Measurements from ENCODE around the gene BAZ1B. TPM values are rescaled to one million over a fixed set of nuclear protein-coding genes. Genes with fewer than 3 reads are reported as not detected.
"Not testable (repeated sequence)": the region's sequence is repeated elsewhere in the genome, so short reads cannot be mapped to it uniquely, and the experiment has no call there.

Gene BAZ1B
- total RNA-seq, 3 donors from 2014 or later, result 86.5 to 93.5 (median 93.3) TPM

DNA sequence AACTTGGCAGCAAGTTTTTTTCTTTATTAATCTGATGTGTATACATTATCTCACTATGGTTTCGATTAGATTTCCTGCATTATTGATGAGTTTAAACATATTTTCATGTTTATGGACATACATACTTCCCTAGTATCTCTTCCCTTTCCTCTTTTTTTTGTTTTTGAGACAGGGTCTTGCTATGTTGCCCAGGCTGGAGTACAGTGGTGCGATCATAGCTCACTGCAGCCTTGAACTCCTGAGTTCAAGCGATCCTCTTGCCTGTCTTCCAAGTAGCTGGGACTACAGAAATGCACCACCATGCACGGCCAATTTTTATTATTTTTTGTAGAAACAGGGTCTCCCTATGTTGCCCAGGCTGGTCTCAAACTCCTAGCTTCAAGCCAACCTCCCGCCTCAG is 18.9 kb downstream of the BAZ1B start:
- H3K4me3 Mint-ChIP-seq, result no peak overlapping the region
- ATAC-seq (no peak), DNase-seq (no peak)
- H3K27me3 Mint-ChIP-seq (ENCODE audit: low read depth), result no peaks in the 10 kb centered on the region
- peaks cover 6% of the 10 kb centered on the region for H3K4me1 Mint-ChIP-seq (ENCODE audit: low read depth)
- H3K9me3 Mint-ChIP-seq, result no peaks in the 10 kb centered on the region
- H3K36me3 Mint-ChIP-seq (ENCODE audit: insufficient read depth), result peaks cover 41% of the 10 kb centered on the region

DNA sequence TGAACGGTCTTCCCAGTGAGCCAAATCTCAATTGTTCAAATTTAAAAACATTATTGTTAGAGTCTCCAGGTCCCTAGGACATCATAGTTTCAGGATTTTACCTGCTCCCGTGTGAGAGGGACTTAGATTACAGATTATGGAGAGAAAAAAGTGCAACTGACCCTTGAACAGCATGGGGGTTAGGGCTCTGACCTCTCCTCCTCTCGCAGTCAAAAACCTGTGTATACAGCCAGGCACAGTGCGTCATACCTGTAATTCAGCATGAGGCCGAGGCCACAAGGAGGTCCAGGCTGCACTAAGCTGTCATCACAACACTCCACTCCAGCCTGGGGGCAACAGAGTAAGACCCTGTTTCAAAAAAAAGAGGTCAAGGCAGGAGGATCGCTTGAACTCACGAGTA is 25.5 kb downstream of the BAZ1B start:
- H3K9me3 Mint-ChIP-seq, result no peaks in the 10 kb centered on the region
- H3K36me3 Mint-ChIP-seq (ENCODE audit: insufficient read depth), result peaks cover 58% of the 10 kb centered on the region
- H3K4me3 Mint-ChIP-seq, result no peak overlapping the region
- no peak for ATAC-seq
- H3K4me1 Mint-ChIP-seq (ENCODE audit: low read depth), result peaks cover 5% of the 10 kb centered on the region
- H3K27me3 Mint-ChIP-seq (ENCODE audit: low read depth), result no peaks in the 10 kb centered on the region
- no peak for DNase-seq

DNA sequence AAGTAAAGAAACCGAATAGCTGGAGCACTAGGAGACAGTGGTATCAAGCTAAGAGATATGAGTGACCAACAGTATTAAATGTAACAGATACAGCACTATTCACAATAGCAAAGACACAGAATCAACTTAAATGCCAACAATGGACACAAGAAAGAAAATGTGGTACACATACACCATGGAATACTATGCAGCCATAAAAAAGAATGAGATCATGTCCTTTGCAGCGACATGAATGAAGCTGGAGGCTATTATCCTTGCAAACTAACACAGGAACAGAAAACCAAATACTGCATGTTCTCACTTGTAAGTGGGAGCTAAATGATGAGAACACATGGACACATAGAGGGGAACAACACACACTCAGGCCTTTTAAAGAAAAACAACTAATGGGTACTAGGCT is 26.6 kb downstream of the BAZ1B start:
- not testable (repeated sequence) for H3K9me3 Mint-ChIP-seq; ATAC-seq; H3K4me3 Mint-ChIP-seq; H3K27me3 Mint-ChIP-seq (ENCODE audit: low read depth); H3K4me1 Mint-ChIP-seq (ENCODE audit: low read depth); DNase-seq
- peaks cover 53% of the 10 kb centered on the region for H3K36me3 Mint-ChIP-seq (ENCODE audit: insufficient read depth)

DNA sequence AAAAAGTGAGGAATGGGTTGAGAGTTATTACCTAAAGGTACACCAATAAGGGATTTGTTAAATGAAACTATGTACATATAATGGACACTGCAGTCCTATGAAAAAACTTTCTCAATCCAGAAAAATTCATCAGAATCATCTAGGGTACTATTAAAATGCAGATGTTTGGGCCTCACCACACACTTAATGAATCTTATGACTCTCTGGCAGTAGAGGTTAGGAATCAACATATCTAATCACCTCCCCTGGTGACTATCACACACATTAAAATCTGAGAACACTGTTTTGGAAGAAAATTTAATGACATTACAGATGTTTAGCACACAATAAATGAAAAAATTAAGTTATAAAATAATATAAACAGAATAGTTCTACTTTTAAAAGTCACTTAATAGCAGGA is 32.1 kb downstream of the BAZ1B start:
- H3K4me1 Mint-ChIP-seq (ENCODE audit: low read depth), result peaks cover 3% of the 10 kb centered on the region
- no peaks in the 10 kb centered on the region for H3K9me3 Mint-ChIP-seq
- no peak for DNase-seq

DNA sequence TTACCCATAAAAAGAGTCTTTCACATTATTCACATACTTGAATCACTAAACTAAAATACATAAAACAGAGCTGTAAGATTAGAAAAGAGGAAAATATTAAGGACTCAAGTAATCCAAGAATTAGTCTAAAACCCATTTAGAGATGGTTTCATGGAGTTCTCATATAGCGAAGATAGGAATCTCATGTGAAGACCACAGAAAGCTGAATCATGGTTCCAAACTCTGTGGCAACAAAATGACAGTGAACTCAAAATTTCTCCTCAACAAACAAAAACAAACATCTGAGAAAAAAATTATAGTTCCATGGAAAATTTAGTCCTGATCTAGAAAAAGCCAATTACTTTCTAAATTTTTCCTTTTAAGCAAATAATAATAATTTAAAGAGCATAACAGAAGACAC is 34.6 kb downstream of the BAZ1B start:
- no peaks in the 10 kb centered on the region for H3K9me3 Mint-ChIP-seq
- ATAC-seq (no peak), DNase-seq (no peak)
- H3K4me1 Mint-ChIP-seq (ENCODE audit: low read depth), result peaks cover 3% of the 10 kb centered on the region
- peaks cover 27% of the 10 kb centered on the region for H3K36me3 Mint-ChIP-seq (ENCODE audit: insufficient read depth)
- H3K4me3 Mint-ChIP-seq, result no peak overlapping the region
- no peaks in the 10 kb centered on the region for H3K27me3 Mint-ChIP-seq (ENCODE audit: low read depth)

More for the DNA sequence above, 32.1 kb downstream of the BAZ1B start:
- ATAC-seq, result no peak
- Mint-ChIP-seq H3K36me3 (ENCODE audit: insufficient read depth) (peaks cover 32% of the 10 kb centered on the region), H3K4me3 (no peak overlapping the region), H3K27me3 (ENCODE audit: low read depth) (no peaks in the 10 kb centered on the region)

DNA sequence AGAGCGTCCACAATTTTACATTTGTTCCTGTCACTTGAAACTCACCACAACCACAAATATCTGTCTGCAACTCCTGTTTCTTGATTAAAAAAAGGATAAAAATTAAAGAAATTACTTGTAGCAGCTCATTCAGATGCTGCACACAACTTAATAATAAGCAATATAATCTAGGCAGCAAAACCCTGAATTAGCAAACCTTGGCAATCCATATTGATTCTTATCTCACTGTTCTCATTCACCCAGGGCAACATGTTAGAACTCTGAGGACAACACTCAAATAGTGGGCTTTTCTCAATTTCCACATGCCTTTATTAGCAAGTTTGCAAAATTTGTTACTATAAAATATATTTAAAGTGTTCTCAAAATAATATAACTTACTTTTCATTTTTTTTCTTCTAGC is 38.9 kb downstream of the BAZ1B start:
- no peak for ATAC-seq
- no peaks in the 10 kb centered on the region for H3K9me3 Mint-ChIP-seq
- H3K4me1 Mint-ChIP-seq (ENCODE audit: low read depth), result peaks cover 16% of the 10 kb centered on the region
- DNase-seq, result no peak
- no peak overlapping the region for H3K4me3 Mint-ChIP-seq
- peaks cover 38% of the 10 kb centered on the region for H3K36me3 Mint-ChIP-seq (ENCODE audit: insufficient read depth)
- H3K27me3 Mint-ChIP-seq (ENCODE audit: low read depth), result no peaks in the 10 kb centered on the region

DNA sequence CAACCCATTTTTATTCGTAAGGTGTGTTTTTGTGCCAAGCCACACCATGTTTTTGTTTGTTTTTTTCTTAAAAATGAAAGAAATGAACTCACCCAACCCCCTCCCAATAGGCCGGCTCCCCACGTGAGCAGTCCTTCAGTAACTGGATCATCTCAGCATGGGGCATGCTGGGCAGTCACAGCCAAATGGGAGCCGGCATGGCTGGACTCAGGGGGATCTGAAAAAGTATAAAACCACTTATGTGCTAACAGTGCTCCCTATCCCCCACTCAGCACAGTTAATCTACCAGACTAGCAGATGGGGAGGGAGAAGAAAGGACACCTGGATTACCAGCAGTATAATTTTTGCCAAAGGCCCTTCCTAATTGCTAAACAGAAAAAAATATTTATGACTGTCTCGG is 39.3 kb downstream of the BAZ1B start:
- no peak for DNase-seq
- H3K4me1 Mint-ChIP-seq (ENCODE audit: low read depth), result peaks cover 16% of the 10 kb centered on the region
- H3K27me3 Mint-ChIP-seq (ENCODE audit: low read depth), result no peaks in the 10 kb centered on the region
- H3K9me3 Mint-ChIP-seq, result no peaks in the 10 kb centered on the region
- H3K4me3 Mint-ChIP-seq, result no peak overlapping the region
- H3K36me3 Mint-ChIP-seq (ENCODE audit: insufficient read depth), result peaks cover 40% of the 10 kb centered on the region
- ATAC-seq, result no peak

DNA sequence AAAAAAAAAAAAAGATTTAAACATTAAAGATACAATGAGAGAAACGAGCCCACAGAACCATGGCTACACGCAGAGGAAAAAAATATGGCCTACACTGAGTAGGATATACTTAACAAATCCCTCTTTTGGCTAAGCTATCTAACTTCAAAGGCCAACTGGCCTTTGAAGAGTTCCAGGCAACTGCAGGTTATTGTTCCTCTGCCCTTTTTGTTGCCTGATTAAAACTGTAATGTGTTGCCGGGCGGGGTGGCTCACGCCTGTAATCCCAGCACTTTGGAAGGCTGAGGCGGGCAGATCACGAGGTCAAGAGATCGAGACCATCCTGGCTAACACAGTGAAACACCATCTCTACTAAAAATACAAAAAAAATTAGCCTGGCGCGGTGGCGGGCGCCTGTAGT is 40.6 kb downstream of the BAZ1B start:
- Mint-ChIP-seq H3K4me1 (ENCODE audit: low read depth) (peaks cover 17% of the 10 kb centered on the region), H3K36me3 (ENCODE audit: insufficient read depth) (peaks cover 44% of the 10 kb centered on the region)
- ATAC-seq, result not testable (repeated sequence)

DNA sequence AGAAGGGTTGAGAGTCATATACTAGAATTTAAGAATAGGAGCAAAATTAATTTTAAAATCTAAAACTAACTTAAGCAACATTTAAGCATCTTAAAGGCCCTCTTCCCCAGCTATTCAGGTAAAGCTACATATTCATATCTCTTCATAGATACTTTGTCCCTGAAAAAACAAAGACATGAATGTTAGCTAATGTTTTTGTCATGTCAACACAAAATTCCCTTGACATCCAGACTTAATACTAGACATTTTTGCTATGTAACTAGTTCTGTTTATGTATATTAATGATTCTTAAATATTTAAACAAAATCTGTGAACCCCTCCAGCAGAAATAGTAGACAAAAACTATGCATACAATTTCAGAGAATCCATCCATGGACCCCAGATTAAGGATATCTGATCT is 43.5 kb downstream of the BAZ1B start:
- ATAC-seq (no peak), DNase-seq (no peak)
- Mint-ChIP-seq H3K9me3 (no peaks in the 10 kb centered on the region), H3K27me3 (ENCODE audit: low read depth) (no peaks in the 10 kb centered on the region), H3K4me3 (no peak overlapping the region), H3K36me3 (ENCODE audit: insufficient read depth) (peaks cover 52% of the 10 kb centered on the region), H3K4me1 (ENCODE audit: low read depth) (peaks cover 22% of the 10 kb centered on the region)

More for the DNA sequence above, 40.6 kb downstream of the BAZ1B start:
- not testable (repeated sequence) for H3K27me3 Mint-ChIP-seq (ENCODE audit: low read depth); DNase-seq; H3K9me3 Mint-ChIP-seq; H3K4me3 Mint-ChIP-seq

DNA sequence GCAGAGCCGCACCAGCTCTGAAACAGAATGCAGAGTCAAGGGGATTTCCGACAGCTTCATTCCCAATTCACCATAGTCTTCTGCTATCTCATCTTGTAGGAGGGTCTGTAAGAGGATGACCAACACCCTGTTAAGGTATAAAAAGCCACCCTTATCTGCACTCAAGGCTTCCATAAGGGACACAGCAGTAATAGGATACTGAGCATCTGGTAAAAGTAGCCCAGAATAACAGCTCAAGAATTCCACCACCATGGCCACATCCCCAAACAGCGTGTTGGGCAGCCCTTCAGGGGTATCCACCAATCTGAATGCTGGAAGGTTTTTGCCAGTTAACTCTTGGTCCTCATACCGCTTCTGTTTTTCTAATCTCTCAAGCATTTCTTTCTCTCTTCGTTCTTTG is 44.7 kb downstream of the BAZ1B start:
- Mint-ChIP-seq H3K9me3 (no peaks in the 10 kb centered on the region), H3K4me3 (no peak overlapping the region), H3K27me3 (ENCODE audit: low read depth) (no peaks in the 10 kb centered on the region), H3K4me1 (ENCODE audit: low read depth) (peaks cover 22% of the 10 kb centered on the region), H3K36me3 (ENCODE audit: insufficient read depth) (peaks cover 50% of the 10 kb centered on the region)
- DNase-seq (no peak), ATAC-seq (no peak)

DNA sequence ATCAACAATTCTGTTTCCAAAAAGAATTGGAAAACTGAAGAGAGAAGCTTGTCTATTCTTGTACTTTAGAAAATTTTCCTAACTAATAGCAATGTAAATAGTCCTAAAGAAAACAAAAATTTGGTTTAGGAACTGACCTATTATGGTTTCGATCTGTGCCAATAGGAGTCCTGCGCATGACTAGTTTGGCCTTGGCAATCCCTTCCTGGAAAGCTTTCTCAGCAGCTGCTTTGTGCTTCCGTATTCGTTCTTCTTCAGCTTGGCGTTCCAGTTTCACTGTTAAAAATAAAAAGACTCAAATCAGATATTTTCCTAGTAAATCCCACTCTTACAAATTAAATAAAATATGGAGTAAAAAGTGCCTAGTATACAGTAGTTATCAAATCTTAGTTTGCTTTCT is 51.9 kb downstream of the BAZ1B start:
- Mint-ChIP-seq H3K9me3 (no peaks in the 10 kb centered on the region), H3K4me3 (no peak overlapping the region), H3K4me1 (ENCODE audit: low read depth) (peaks cover 3% of the 10 kb centered on the region), H3K27me3 (ENCODE audit: low read depth) (no peaks in the 10 kb centered on the region), H3K36me3 (ENCODE audit: insufficient read depth) (peaks cover 23% of the 10 kb centered on the region)
- DNase-seq (no peak), ATAC-seq (no peak)

DNA sequence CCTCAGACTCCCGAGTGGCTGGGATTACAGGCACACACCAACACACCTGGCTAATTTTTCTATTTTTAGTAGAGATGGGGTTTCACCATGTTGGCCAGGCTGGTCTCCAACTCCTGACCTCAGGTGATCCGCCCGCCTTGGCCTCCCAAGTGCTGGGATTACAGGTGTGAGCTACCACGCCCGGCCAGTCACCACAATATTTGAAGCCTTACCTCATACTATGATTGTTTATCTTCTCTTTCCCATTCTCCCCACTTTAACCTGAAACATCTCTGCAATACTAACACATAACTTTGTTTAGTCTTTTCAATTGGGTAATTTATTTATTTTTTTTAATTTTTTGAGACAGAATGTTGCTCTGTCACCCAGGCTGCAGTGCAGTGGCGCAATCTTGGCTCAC is 55.0 kb downstream of the BAZ1B start:
- ATAC-seq; H3K27me3 Mint-ChIP-seq (ENCODE audit: low read depth); H3K4me1 Mint-ChIP-seq (ENCODE audit: low read depth); DNase-seq; H3K9me3 Mint-ChIP-seq; H3K4me3 Mint-ChIP-seq: not testable (repeated sequence)
- H3K36me3 Mint-ChIP-seq (ENCODE audit: insufficient read depth), result peaks cover 41% of the 10 kb centered on the region

DNA sequence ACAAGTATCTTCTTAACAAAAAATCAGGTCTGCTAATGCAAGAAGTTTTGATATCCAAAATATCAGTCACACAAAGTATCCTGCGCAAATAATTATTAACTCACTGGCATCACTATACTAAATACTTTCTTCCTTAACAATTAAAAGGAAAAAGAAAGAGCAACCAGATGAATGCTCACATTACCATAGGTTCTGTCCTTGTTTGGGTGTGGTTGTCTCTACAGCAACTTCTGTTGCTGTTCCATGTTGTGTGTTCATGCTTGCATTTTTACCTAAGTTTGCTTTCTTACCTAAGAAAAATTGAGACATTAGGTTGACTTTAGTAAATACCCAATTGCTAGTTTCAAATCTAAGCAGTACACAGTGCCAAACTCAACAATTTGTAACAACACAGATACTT is 56.0 kb downstream of the BAZ1B start:
- ATAC-seq, result no peak
- Mint-ChIP-seq H3K4me1 (ENCODE audit: low read depth) (no peaks in the 10 kb centered on the region), H3K9me3 (no peaks in the 10 kb centered on the region), H3K27me3 (ENCODE audit: low read depth) (no peaks in the 10 kb centered on the region), H3K36me3 (ENCODE audit: insufficient read depth) (peaks cover 38% of the 10 kb centered on the region), H3K4me3 (no peak overlapping the region)
- no peak for DNase-seq

DNA sequence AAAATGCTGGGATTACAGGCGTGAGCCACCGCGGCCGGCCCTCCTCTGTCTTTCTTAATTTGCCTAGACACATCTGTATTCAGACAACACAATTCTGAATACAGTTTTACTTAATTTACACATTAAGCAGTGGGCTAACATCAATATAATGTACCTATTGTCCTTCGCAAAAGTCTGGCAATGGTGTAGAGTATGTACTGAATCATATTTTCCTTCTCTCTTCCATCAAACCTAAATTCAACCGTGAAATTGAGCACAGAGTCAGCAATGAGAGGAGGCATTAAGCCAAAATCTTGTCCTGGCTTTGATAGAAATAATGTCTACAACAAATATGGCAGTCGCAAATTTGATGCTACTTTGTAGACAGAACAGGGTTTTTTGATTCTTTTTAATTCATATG is 58.1 kb downstream of the BAZ1B start:
- Mint-ChIP-seq H3K4me3 (no peak overlapping the region), H3K36me3 (ENCODE audit: insufficient read depth) (peaks cover 35% of the 10 kb centered on the region)

DNA sequence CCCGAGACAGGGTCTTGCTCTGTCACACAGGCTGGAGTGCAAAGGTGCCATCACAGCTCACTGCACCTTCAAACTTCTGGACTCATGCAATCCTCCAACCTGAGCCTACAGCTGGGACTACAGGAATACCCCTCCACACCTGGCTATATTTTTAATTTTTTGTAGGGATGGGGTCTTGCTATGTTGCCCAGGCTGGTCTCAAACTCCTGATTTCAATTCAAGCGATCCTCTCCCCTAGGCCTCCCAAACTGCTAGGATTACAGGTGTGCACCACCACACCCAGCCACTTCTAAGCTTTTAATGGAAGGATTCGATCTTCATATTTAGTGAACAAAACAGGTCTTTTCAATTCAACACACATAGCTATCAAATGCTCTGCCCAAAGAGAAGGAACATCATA is 58.8 kb downstream of the BAZ1B start:
- no peaks in the 10 kb centered on the region for H3K9me3 Mint-ChIP-seq
- no peaks in the 10 kb centered on the region for H3K27me3 Mint-ChIP-seq (ENCODE audit: low read depth)
- H3K36me3 Mint-ChIP-seq (ENCODE audit: insufficient read depth), result peaks cover 33% of the 10 kb centered on the region
- no peaks in the 10 kb centered on the region for H3K4me1 Mint-ChIP-seq (ENCODE audit: low read depth)
- ATAC-seq (no peak), DNase-seq (no peak)
- H3K4me3 Mint-ChIP-seq, result no peak overlapping the region

More for the DNA sequence above, 58.1 kb downstream of the BAZ1B start:
- no peak for ATAC-seq
- no peaks in the 10 kb centered on the region for H3K27me3 Mint-ChIP-seq (ENCODE audit: low read depth)
- no peak for DNase-seq
- H3K9me3 Mint-ChIP-seq, result no peaks in the 10 kb centered on the region
- no peaks in the 10 kb centered on the region for H3K4me1 Mint-ChIP-seq (ENCODE audit: low read depth)

DNA sequence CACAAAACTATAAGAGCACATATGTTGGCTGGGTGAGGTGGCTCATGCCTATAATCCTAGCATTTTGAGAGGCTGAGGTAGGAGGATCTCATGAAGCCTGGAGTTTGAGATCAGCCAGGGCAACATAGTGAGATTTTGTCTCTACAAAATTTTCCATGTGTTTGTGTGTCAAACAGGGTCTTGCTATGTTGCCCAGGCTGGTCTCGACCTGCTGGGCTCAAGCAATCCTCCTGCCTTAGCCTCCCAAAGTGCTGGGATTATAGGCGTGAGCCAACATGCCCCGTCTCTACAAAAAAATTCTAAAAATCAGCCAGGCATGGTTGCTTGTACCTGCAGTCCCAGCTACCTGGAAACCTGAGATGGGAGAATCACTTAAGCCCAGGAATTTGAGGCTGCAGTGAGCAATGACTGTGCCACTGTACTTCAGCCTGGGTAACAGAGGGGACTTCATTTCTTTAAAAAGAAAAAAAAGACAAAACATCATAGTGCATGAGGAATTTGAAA is 60.3 kb downstream of the BAZ1B start:
- peaks cover 44% of the 10 kb centered on the region for H3K36me3 Mint-ChIP-seq (ENCODE audit: insufficient read depth)
- ATAC-seq, result no peak

More for the DNA sequence above, 60.3 kb downstream of the BAZ1B start:
- H3K9me3 Mint-ChIP-seq, result no peaks in the 10 kb centered on the region
- no peaks in the 10 kb centered on the region for H3K27me3 Mint-ChIP-seq (ENCODE audit: low read depth)
- no peaks in the 10 kb centered on the region for H3K4me1 Mint-ChIP-seq (ENCODE audit: low read depth)
- no peak for DNase-seq
- H3K4me3 Mint-ChIP-seq, result no peak overlapping the region

Data from activated T-cell treated with anti-CD3 and anti-CD28 coated beads, Interleukin-2, amount 50 U/mL, for 4 hours (primary cell).